NCI-H748 (cell line): ENCODE results near the gene ACKR3.

Source experiments
- DNase-seq: peaks from one replicate; lab custom pipeline; 2025; ENCODE audit not compliant: unreplicated experiment; lab: John Stamatoyannopoulos, UW

The ACKR3 gene

GRCh38 chr2:236568068-236568921 lies 1.3 kb upstream of the ACKR3 start:
- DNase-seq = no peak

DNA sequence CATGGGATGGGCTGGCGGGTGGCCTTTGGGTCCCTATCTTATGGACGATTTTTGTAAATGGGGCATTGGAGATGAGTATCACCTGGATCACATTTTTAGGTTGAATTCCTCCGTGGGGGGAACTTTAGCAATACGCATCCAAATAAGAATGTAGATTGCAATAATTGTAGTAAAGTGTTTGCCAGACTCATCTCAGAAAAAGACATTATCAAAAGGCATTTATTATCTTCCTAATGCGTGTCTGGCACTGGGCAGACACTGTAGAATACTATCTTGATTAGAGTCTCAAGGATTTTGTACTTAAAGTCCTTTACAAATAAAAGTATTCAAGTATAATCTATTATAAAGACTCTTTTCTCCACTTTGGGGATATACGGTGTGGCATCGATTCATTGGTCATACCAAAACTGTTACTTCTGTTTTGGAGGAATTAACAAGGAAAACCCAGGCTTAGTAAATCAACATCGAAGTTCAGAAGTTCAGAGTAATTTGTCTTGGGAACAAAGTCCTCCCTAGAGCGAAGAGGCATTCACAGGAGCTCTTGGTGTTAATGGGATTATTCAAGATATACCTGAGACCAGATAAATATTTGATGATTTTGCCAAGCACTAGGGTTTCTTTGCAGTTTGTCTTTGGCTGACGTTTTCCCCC lies 578 bp upstream of the ACKR3 start:
- DNase-seq = no peak

- DNase-seq = no peak
Measured at GRCh38 chr2:236570081-236570868, 650 bp downstream of the ACKR3 start.

- no peak for DNase-seq
Measured at GRCh38 chr2:236571145-236571544, 1.5 kb downstream of the ACKR3 start.

DNA sequence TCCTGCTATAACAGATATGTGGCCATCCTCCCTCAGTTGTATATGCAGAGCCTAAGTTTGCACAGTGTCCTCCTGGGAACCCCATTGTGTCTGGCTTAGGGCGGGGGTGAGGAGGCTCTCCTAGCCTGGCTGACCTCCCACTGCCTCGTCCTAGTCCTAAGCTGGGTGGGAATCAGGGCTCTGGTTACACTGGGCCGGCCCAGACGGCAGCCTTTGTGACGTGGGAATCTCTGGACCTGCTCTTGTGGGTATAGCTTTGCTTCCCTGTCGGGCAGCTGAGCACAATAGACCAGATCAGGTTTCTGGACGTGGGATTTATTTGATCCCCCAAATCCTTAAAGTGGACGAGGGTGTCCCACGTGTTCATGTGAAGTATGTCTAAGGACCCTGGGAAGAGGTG lies 2.9 kb downstream of the ACKR3 start:
- no peak for DNase-seq

DNA sequence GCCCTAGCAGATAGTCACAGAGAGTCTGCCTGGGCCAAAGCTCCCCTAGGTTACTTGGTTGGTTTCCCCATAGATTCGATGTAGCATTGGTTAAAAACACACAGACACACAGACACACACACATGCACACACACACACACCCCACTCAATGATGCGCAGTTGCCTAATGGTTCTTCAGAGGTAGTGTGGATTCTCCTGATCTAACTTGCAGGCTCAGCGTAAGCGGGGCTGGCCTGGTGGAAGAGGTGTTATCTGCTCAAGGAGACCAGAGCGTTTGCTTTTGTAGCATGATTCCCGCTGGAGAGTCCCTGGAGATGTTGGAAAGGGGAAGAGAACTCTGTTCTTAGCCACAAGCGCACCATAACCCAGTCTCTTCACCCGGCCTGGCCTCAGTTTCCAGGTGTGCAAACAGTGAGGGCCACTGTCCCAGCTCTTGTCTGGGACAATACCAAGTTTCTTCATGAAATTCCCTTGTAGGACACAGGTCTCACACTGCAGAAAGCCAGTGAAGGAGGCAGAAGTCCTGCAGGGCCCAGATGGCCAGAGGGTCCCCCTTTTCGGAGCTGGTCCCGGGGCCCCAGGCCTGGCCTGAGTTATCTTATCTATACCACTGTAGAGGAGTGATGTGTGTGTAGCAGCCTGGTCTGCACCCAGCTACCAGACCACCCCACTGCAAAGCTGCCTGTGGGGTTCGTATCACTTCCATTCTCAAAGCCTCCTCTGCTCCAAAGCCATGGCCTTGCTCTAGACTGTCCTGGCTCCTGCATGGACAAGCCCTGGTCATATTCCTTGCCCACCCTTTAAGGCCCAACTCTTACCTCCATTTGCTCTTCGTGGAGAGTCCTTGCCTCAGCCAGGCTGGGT lies 3.7 kb downstream of the ACKR3 start:
- DNase-seq = no peak

GRCh38 chr2:236574000-236574399 lies 4.4 kb downstream of the ACKR3 start:
- DNase-seq = no peak

GRCh38 chr2:236574424-236575145 lies 5.0 kb downstream of the ACKR3 start:
- DNase-seq = no peak

DNA sequence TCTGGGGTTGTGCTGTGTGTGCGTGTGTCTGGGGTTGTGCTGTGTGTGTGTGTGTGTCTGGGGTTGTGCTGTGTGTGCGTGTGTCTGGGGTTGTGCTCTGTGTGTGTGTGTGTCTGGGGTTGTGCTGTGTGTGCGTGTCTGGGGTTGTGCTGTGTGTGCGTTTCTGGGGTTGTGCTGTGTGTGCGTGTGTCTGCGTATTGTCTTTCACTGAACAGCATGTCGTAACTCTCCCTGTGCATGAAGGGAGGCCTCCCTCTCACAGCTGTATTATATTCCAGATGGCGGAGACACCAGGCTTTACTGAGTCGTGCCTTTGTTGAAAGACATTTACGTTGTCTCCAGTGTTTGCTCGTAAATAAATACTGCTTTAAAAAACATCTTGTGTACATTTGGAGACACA lies 5.9 kb downstream of the ACKR3 start:
- DNase-seq = no peak

- no peak for DNase-seq
Measured at GRCh38 chr2:236576087-236576486, 6.5 kb downstream of the ACKR3 start.

GRCh38 chr2:236576953-236577352 lies 7.3 kb downstream of the ACKR3 start:
- no peak for DNase-seq

DNA sequence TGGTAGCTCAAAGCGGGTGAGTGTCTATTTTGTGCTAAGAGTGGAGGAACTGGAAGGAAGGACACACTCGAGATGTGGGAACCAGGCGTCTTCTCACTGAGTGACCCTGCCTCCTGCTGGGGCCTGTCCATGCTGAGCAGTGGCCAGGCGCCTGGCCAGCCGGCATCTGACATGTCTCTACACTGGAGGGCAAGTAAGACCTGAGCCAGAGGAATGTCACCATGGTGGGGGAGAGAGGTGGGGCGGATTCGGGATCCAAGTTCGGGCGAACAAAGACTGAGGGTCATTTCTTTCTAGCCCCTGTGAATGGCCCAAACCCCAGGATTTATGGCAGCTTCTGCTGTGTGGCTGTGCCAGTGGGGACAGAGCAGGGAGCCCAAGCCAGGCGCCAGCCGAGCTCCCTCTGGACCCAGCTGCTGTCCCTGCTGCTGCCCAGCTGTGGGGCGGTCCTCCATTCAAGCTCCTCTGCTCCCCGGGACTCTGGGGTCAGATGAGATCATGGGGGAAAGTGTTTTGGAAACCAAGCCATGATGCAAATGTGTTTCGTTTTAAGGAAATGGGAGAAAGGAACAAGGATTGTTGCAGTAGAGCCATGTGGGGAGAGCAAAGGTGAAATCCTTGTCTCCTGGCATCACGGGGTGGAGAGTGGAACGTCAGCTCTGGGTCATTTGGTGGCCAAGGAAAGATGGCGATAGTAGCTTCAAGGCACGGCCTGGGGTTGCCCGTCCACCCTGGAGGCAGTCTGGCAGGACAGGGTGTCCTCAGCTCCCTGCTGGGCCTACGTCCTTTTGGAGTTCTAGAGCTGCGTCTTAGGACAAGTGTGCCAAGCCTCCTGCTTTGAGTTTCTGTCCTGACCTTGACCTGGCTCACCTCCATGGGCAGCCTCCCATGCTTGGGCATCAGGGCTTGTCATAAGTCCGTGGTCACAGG lies 8.1 kb downstream of the ACKR3 start:
- no peak for DNase-seq

DNA sequence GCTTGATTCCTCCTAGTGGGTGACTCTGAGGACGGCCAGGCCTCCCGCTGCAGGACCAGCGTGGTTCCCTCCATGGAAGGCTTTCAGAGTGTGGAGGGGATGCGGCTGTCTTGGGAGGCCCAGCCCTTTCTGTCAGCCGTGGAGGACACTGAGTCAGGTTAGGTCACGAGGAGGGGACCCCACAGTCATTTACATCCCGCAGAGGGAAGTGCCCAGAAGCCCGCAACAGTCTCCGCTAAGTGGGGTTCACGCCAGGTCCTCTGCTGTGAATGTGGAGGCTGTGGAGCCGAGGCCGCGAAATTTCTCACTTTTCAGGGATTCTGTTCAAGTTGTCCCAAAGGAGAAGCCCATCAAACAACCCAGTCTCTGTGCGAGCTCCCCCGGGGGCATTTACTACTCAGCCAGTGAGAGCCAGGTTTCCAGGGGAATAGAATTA lies 8.8 kb downstream of the ACKR3 start:
- DNase-seq = no peak

GRCh38 chr2:236579048-236579745 lies 9.6 kb downstream of the ACKR3 start:
- peak; percentile 67 for DNase-seq

- peak; percentile 46 for DNase-seq
Measured at GRCh38 chr2:236579746-236580315, 10.2 kb downstream of the ACKR3 start.

DNA sequence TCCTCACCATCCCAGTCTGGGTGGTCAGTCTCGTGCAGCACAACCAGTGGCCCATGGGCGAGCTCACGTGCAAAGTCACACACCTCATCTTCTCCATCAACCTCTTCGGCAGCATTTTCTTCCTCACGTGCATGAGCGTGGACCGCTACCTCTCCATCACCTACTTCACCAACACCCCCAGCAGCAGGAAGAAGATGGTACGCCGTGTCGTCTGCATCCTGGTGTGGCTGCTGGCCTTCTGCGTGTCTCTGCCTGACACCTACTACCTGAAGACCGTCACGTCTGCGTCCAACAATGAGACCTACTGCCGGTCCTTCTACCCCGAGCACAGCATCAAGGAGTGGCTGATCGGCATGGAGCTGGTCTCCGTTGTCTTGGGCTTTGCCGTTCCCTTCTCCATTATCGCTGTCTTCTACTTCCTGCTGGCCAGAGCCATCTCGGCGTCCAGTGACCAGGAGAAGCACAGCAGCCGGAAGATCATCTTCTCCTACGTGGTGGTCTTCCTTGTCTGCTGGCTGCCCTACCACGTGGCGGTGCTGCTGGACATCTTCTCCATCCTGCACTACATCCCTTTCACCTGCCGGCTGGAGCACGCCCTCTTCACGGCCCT lies 11.2 kb downstream of the ACKR3 start:
- no peak for DNase-seq

GRCh38 chr2:236581546-236581945 lies 11.9 kb downstream of the ACKR3 start:
- no peak for DNase-seq

DNA sequence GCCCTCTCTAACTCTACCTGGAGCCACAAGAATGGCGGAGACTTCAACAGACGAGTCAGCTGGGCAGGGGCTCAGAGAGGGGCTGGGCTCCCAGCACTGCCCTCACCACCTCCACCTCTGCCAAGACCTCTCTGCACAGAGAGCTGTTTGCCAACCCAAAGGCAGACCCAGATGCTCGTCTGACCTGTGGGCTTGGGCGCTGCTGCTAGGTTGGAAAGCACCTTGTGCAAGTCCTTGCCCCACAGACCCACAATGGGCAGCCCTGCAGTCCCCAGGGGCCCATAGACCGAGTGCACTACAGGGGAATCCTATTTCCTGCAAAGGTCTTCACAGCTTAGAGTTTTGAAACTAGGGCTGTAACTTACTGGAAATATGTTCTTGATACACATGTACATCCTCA lies 13.3 kb downstream of the ACKR3 start:
- no peak for DNase-seq
